ENCODE data around the gene ZNF366.

ZNF366 gene

DNA sequence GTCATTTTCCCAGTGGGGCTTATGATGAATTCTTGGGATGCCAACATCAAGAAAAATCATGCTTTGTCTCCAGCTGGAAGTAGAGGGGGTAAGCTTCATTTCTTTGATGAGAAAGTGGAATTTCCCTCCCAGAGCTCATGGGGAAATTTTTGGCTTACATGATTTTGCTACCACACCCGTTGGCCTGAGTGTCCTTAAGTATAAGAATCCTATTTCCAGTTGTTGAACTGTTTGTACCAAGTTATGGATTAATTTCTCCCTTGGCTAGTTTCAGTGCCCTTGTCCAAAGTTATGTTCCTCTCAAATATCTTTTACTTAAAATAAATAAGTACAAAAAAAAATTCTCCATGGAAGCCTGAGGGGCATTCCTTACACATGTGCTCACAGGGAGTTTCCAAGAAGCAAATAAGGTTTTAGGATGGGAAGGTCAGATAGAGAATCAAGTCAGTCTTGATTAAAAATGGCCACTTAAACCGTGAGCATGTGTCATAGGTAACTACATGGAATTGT is 104.8 kb downstream of the ZNF366 start:
- no peak for DNase-seq

DNA sequence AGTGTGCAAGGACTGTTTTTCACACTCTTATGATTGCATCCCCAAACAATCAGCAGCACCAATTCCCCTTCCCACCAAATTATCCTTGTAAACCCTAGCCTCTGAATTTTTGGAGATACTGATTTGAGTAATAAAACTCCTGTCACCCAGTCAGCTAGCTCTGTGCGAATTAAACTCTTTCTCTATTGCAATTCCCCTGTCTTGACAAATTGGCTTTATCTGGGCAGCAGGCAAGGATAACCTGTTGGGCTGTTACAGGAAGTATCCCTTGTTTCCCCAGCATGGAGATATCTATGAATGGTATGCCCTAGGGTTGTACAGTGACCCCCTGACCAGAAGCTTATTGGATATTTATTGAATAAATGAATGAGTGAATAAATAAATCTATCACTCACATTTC is 106.3 kb downstream of the ZNF366 start:
- DNase-seq, result no peak

DNA sequence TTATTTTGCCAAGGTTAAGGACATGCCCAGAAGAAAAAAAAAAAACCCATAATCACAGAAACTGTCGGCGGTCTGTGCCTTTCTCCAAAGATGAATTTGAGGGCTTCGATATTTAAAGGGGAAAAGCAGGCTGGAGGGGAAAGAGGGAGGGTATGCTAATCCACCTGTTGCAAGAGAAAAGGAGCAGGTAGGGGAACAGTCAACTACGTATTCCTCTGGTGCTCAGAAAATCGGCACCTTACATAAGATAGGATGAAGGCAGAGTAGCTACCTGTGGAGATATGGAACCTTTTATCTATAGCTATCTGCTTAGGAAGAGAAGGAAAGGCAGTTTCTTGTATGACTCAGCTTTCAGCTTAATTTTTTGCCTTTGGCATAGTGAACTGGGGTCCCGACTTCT is 109.4 kb downstream of the ZNF366 start:
- no peak for DNase-seq

DNA sequence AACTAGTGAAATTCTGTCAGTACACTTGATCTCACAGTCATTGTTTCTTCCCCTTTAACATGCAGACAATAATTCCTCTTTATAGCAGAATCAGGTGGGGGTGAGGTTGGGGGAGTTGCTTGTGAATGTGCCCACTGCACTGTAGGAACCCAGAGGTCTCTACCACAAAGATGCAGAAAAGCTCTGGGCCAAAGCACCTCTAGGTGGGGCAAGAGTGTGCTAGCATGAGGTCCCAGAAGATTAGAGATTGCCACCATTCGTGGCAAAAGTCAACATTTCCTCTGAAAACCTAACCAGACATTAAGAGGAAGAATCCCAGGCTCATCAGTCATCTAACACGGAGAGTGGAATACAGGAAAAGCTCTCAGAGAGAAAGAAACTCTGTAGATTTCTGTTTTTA is 112.5 kb downstream of the ZNF366 start:
- peak; percentile 11 for DNase-seq

DNA sequence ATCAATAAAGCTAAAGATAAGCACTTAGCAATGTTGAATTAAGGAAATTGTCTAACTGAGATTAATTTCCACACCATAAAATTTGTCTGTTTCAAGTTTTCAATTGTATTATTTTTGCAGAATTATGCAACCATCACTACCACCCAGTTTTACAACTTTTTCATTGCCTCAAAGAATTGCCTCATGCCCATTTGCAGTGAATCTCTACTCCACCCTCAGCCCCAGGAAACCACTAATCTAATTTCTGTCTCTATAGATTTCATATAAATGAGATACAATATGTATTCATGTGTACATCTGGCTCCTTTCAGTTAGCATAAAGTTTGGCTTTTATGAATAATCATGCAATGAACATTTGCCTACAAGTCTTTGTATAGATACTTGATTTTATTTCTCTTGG is 114.2 kb downstream of the ZNF366 start:
- DNase-seq, result no peak

Data from COR-L47 (cell line).